Adrenal gland (tissue), 12 donors: ENCODE results near the gene ZNF439. TPM values are rescaled to one million over a fixed set of nuclear protein-coding genes. Genes with fewer than 3 reads are reported as not detected.
"Not testable (repeated sequence)": the region's sequence is repeated elsewhere in the genome, so short reads cannot be mapped to it uniquely, and the experiment has no call there.

Source experiments
- DNase-seq, 7 donors: peaks; one replicate each; pipeline ENCODE4 v3.0.0-alpha.2; 2019 to 2020
- H3K27ac ChIP-seq, 5 donors: fragments of 200-600 bp; sonication (generic) in 4 of 5; 1 replicate in 3 of 5; 2 replicates in 2 of 5; pipeline versions ENCODE4 v1.5.1 to v1.8.0; 2016 to 2020; ENCODE audit warnings: mild to moderate bottlenecking in 1 of 5
- H3K27me3 ChIP-seq: fragments of 200-600 bp; 2 replicates; pipeline ENCODE4 v1.8.0; 2021
- H3K36me3 ChIP-seq, 2 donors: fragments of 200-600 bp; replicated peaks in 1 of 2; 1 replicate in 1 of 2; 2 replicates in 1 of 2; pipeline versions ENCODE4 v1.5.1 to v1.8.0; 2018 to 2022
- H3K4me1 ChIP-seq, 2 donors: fragments of 200-600 bp; replicated peaks in 1 of 2; 1 replicate in 1 of 2; 2 replicates in 1 of 2; pipeline versions ENCODE4 v1.5.1 to v1.8.0; 2018 to 2021
- H3K4me3 ChIP-seq, 4 donors: fragments of 200-600 bp; sonication (generic) in 3 of 4; one replicate each; pipeline ENCODE4 v1.5.1; 2016 to 2018
- H3K9me3 ChIP-seq, 3 donors: fragments of 200-600 bp; sonication (generic) in 1 of 3; replicated peaks in 1 of 3; 1 replicate in 2 of 3; 2 replicates in 1 of 3; pipeline versions ENCODE4 v1.5.1 to v1.8.0; 2016 to 2021
- POLR2A ChIP-seq, 2 donors: fragments of 450-650 bp; IDR thresholded peaks; one replicate each; pipeline ENCODE4 v1.6.1; 2017; ENCODE audit warnings: antibody characterized with exemption in 2 of 2, mild to moderate bottlenecking in 2 of 2, moderate library complexity in 1 of 2
- WGBS, 4 donors: extraction: QIAGEN DNeasy Blood & Tissue Kit in 2 of 4; methylation state at CpG; one replicate each; pipeline versions ENCODE4 v1.1.5 to v1.1.7; 2013 to 2017; 5-methylcytosine and 5-hydroxymethylcytosine counted together
- intact Hi-C, 2 donors: fragments of 100-400 bp; cut with DNase I; formaldehyde crosslinking; loops; one replicate each; pipeline versions ENCODE4 v1.14.1 to v1.15.0; 2022 to 2023
- polyA plus RNA-seq, 3 donors: library from polyadenylated mRNA; stranded (reverse); fragments of 200-250 nt in 2 of 3; fragments of 350-450 nt in 1 of 3; fragmentation: Illumina TruSeq in 1 of 3; extraction: RNeasy Lipid Tissue Mini Kit (QIAGEN cat#74804) in 1 of 3; gene quantifications; one replicate each; pipeline ENCODE4 v1.2.3, GENCODE V29; 2013 to 2014
- total RNA-seq, 9 donors: library from RNA; depleted of rRNA in 4 of 9; stranded (reverse); fragments of >200 nt in 4 of 9; fragments of 120-200 nt in 1 of 9; fragmentation: NEBNext Ultra II Directional in 1 of 9; extraction: Animal tissue kit (Norgen Biotek cat#: 25700) in 1 of 9; gene quantifications; one replicate each; pipeline versions ENCODE4 v1.1.0 to v1.2.4, GENCODE V29; 2013 to 2023
- TF ChIP-seq, protein P1 (sequence below), 6 experiments: fragments of 450-650 bp in 4 of 6; fragments of 200-600 bp in 2 of 6; sonication (generic) in 1 of 6; IDR thresholded peaks; 1 replicate in 5 of 6; 2 replicates in 1 of 6; pipeline versions ENCODE4 v1.5.1 to v1.8.0; 2016 to 2021; ENCODE audit warnings: antibody characterized with exemption in 6 of 6, mild to moderate bottlenecking in 2 of 6, moderate library complexity in 1 of 6
- donor health status: healthy with polysubstance abuse.
- donor health status: Bipolar disorder and iron deficiency.
- donor health status: DM: yes; HTN: yes; CAD: no.
- donor health status: DM: no; HTN: no; CAD: no.
- donor health status: DM: no; HTN: no; CAD: no.
- donor health status: DM: yes; HTN: yes; CAD: no.

The ZNF439 gene
- total and polyA plus RNA-seq, 12 donors: 2.5 to 13.1 (median 5.8) TPM

DNA sequence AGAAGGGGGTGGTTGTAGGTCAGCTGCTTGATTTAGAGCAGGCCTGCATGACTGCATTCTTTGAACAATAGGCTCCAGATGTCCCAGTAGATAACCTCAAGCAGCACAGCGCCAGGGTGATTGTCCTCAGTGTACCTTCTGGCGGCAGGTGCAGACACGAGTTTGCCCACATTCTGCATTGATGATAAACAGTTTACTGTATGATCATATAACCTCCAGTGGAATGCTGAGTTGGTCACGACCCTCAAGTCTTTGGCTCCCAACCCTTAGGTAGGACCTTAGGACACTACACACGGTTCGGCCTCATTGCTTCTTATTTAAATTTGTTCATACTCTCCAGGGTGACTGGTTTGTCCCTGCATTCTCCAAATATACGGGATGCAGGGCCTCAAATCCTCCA lies 12.2 kb downstream of the ZNF439 start:
- H3K4me1 ChIP-seq: no peaks in the 10 kb centered on the region
- intact Hi-C loops: no loop called here
- TF ChIP-seq, protein P1, sequence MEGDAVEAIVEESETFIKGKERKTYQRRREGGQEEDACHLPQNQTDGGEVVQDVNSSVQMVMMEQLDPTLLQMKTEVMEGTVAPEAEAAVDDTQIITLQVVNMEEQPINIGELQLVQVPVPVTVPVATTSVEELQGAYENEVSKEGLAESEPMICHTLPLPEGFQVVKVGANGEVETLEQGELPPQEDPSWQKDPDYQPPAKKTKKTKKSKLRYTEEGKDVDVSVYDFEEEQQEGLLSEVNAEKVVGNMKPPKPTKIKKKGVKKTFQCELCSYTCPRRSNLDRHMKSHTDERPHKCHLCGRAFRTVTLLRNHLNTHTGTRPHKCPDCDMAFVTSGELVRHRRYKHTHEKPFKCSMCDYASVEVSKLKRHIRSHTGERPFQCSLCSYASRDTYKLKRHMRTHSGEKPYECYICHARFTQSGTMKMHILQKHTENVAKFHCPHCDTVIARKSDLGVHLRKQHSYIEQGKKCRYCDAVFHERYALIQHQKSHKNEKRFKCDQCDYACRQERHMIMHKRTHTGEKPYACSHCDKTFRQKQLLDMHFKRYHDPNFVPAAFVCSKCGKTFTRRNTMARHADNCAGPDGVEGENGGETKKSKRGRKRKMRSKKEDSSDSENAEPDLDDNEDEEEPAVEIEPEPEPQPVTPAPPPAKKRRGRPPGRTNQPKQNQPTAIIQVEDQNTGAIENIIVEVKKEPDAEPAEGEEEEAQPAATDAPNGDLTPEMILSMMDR (IDR thresholded peaks at IDR 0.05): no peak
- no peak for TF ChIP-seq POLR2A (IDR thresholded peaks at IDR 0.05)
- no peak overlapping the region for H3K27ac ChIP-seq
- no peak for DNase-seq
- H3K4me3 ChIP-seq: no peak overlapping the region
- H3K9me3 ChIP-seq: peaks cover 0 to 9% (median 0%) of the 10 kb centered on the region in 3 donors
- H3K27me3 ChIP-seq: no peaks in the 10 kb centered on the region
- 94 to 98% (median 96%) methylated on average over 7 of the region's 7 CpGs for WGBS, 4 donors
- H3K36me3 ChIP-seq: no peaks in the 10 kb centered on the region

DNA sequence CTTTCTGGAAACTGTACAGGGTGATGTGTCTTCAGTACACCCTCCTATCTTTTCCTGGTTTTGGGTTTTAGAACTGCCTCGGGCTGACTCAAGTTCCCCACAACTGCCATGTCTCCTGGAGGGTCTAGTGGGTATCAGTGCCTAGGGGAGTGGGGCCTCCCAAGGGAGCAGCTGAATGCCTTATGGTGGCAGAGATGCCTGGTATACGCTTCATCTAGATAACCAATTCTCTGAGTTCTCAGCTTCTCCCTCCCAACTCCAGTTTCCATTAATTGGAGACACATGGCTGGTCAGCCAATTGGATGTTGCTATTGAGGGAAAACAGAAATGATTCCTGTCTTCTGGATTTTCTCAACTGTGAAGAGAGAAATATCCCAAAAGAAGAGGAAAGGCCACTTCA lies 12.8 kb downstream of the ZNF439 start:
- H3K4me1 ChIP-seq: no peaks in the 10 kb centered on the region
- intact Hi-C loops: no loop called here
- H3K4me3 ChIP-seq: no peak overlapping the region
- DNase-seq: no peak
- H3K9me3 ChIP-seq: peaks cover 0 to 14% (median 0%) of the 10 kb centered on the region in 3 donors
- H3K27me3 ChIP-seq: no peaks in the 10 kb centered on the region
- WGBS, 4 donors: 91 to 100% (median 96%) methylated on average over 1 to 2 of the region's 2 CpGs
- H3K36me3 ChIP-seq: no peaks in the 10 kb centered on the region
- TF ChIP-seq, protein P1 (IDR thresholded peaks at IDR 0.05): no peak
- no peak for TF ChIP-seq POLR2A (IDR thresholded peaks at IDR 0.05)
- H3K27ac ChIP-seq: no peak overlapping the region

DNA sequence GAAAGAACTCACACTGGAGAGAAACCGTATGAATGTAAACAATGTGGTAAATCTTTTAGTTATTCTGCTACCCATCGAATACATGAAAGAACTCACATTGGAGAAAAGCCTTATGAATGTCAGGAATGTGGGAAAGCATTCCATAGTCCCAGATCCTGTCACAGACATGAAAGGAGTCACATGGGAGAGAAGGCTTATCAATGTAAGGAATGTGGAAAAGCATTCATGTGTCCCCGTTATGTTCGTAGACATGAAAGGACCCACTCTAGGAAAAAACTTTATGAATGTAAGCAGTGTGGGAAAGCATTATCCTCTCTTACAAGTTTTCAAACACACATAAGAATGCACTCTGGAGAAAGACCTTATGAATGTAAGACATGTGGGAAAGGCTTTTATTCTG lies 19.2 kb downstream of the ZNF439 start:
- intact Hi-C loops: not testable (repeated sequence)

DNA sequence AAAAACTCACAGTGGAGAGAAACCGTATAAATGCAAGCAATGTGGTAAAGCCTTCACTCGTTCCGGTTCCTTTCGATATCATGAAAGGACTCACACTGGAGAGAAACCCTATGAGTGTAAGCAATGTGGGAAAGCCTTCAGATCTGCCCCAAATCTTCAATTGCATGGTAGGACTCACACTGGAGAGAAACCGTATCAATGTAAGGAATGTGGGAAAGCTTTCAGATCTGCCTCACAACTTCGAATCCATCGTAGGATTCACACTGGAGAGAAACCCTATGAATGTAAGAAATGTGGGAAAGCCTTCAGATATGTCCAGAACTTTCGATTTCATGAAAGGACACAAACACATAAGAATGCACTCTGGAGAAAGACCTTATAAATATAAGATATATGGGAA lies 19.7 kb downstream of the ZNF439 start:
- Histone ChIP-seq H3K4me1 (no peaks in the 10 kb centered on the region), H3K27me3 (no peaks in the 10 kb centered on the region), H3K4me3 (no peak overlapping the region), H3K9me3 (peaks cover 0 to 49% (median 0%) of the 10 kb centered on the region in 3 donors), H3K27ac (no peak overlapping the region), H3K36me3 (peaks cover 0 to 15% of the 10 kb centered on the region in 2 donors)
- no peak for DNase-seq
- 89 to 97% (median 95%) methylated on average over 8 of the region's 8 CpGs for WGBS, 4 donors
- TF ChIP-seq, protein P1 (IDR thresholded peaks at IDR 0.05): no peak
- TF ChIP-seq POLR2A (IDR thresholded peaks at IDR 0.05): no peak
- intact Hi-C loops: no loop called here

More for the DNA sequence above, 19.2 kb downstream of the ZNF439 start:
- peaks cover 0 to 15% of the 10 kb centered on the region in 2 donors for H3K36me3 ChIP-seq
- not testable (repeated sequence) for H3K4me3 ChIP-seq, DNase-seq, H3K27me3 ChIP-seq, H3K4me1 ChIP-seq, H3K27ac ChIP-seq
- 92 to 97% (median 95%) methylated on average over 4 of the region's 4 CpGs for WGBS, 4 donors
- H3K9me3 ChIP-seq: peaks cover 0 to 49% (median 0%) of the 10 kb centered on the region in 3 donors

DNA sequence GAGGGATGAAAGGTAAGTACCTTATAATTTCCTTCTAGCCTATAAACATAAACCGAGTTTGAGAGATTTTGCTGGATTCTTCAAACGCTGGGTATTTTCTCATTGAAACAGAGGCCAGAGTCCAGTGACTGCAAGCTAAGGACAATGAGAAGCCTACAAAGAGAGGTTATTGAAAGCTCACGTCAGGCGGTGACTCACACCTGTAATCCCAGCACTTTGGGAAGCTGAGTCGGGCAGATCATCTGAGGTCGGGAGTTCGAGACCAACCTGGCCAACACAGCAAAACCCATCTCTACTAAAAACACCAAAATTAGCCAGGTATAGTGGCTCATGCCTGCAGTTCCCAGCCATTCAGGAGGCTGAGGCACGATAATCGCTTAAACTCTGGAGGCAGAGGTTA lies 24.1 kb downstream of the ZNF439 start:
- TF ChIP-seq POLR2A (IDR thresholded peaks at IDR 0.05): no peak
- TF ChIP-seq, protein P1 (IDR thresholded peaks at IDR 0.05): no peak
- Histone ChIP-seq H3K36me3 (peaks cover 0 to 4% of the 10 kb centered on the region in 2 donors), H3K27ac (no peak overlapping the region), H3K4me3 (no peak overlapping the region), H3K9me3 (peaks cover 0 to 27% (median 0%) of the 10 kb centered on the region in 3 donors), H3K4me1 (no peaks in the 10 kb centered on the region), H3K27me3 (no peaks in the 10 kb centered on the region)
- 93 to 95% (median 94%) methylated on average over 9 of the region's 9 CpGs for WGBS, 4 donors
- intact Hi-C loops: no loop called here
- DNase-seq: no peak
